Thoracic aorta endothelial cell (primary cell): ENCODE results near the gene DCDC2C. TPM values are rescaled to one million over a fixed set of nuclear protein-coding genes. Genes with fewer than 3 reads are reported as not detected.

Experiments used
- total RNA-seq: library from RNA; depleted of rRNA; stranded (reverse); fragments of >200 nt; gene quantifications from 2 replicates; pipeline ENCODE4 v1.2.3, GENCODE V29; 2012

Gene DCDC2C, protein sequence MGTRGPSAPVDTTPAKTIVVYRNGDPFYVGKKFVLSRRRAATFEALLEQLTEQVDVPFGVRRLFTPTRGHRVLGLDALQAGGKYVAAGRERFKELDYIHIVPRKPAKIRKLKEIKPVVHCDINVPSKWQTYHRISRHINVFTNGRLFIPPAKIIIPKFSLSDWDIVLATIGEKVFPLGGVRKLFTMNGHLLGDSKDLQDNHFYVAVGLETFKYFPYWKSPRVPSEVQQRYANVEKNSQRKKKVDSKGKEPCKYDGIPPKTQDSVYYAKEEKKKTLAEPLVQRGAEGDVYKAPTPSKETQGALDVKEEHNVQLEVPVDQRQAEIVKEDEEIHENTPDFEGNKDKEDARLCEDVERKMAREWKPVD
- not detected in 2 replicates for total RNA-seq

DNA sequence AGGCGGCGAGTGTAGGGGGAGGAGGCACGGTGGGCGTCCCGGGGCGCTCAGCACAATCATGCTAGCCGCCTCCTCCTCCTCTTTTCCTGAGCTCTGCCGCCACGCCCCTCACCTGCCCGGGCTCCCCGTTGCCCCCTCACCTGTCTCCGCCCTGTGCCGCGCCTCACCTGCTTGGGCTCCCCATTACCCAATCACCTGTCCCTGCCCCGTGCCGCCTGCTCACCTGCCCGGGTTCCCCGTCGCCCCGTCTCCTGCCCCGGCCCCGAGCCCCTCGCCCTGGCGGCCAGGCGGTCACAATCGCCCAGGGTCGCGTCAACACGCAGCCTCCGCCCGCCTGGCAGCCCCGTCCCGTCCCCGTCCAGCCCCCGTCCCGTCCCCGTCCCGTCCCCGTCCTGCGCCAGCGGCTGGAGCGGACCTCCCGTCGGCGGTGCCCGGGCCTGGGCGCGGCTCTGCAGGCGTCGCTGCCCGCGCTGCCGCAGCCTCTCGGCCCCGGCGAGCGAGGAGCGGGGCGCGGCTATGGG, at the start of gene DCDC2C:
Gene DCDC2C, plus strand, starts transcription at position 340 of the 521 bp plus-strand sequence. Its CDS starts 177 bp downstream, at position 517.

DNA sequence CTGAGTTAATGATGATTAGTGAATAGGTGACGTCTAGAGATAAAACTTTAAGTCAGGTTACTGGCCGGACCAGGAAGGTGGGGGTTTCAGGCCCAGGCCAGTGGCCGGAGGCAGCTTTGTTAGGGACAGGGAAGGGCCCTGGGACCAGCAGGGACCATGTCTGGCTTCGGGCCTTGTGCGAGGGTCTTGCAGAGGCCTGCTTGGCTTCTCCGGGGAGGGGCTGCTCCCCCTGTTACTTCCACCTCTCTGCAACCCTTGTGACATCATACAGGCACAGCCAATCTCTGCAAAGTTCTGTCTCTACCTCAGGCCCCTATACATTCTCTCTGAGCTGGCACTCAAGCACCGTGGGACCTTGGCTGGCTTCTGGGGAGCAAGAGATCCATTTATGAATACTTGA, 45.5 kb upstream of the DCDC2C start, which contains the start of gene ALLC:
Gene ALLC, plus strand, starts transcription at position 320 of the 400 bp plus-strand sequence. CDS start 12,958 bp downstream, outside the sequence.

Other genes with a start within 250 kb of the DCDC2C start
- gene ADI1, start 184.0 kb upstream of the DCDC2C start, total RNA-seq: 44.4 and 52.5 TPM in 2 replicates
- 45.0 and 45.9 TPM in 2 replicates for gene RNASEH1, start 145.2 kb upstream of the DCDC2C start, total RNA-seq
- 1,809 and 1,947 TPM in 2 replicates for gene RPS7, start 128.3 kb upstream of the DCDC2C start, total RNA-seq
- not detected in 2 replicates for gene COLEC11, start 108.5 kb upstream of the DCDC2C start, total RNA-seq
- not detected in 2 replicates for gene ALLC, start 45.4 kb upstream of the DCDC2C start, total RNA-seq